Measurements from ENCODE around the gene ARVCF. TPM values are rescaled to one million over a fixed set of nuclear protein-coding genes. Genes with fewer than 3 reads are reported as not detected.

Gene ARVCF
- total and polyA plus RNA-seq, 9 of the 15 experiments (the other 6 are each of a cell fraction or from before 2014, with no cell fraction given) = 0.03 to 97.4 (median 15.6) TPM

DNA sequence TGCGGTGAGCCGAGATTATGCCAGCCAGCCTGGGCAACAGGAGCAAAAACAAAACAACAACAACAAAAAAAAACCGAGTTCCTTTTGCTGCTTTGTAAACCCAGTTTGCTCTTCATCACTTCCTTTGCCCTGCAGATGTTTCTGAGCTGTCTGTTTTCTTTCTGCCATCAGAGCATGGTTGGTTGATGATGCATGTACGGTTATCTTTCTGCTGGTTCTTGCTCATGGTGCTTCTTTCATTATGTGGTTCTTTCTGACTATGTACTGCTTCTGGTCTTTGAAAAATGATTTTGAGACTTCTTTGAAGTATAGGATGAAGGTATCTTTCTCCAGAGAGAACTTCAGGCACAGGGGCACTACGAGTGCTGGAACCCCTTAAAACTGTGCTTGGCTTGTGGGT lies 17.5 kb upstream of the ARVCF start:
- Histone ChIP-seq H3K27me3 (ENCODE audit: control insufficient read depth in 2 of 2, insufficient read depth in 2 of 2, low read length in 2 of 2) (no peaks in the 10 kb centered on the region), H3K9me3 (replicated peaks; ENCODE audit: control insufficient read depth, insufficient read depth, low read depth, low read length) (no peaks in the 10 kb centered on the region), H3K9ac (ENCODE audit: insufficient read depth in 1 of 2, low read depth in 2 of 2, low read length in 2 of 2) (no peak overlapping the region; a peak in 1 of 4 replicates), H2AFZ (ENCODE audit: low read depth, low read length) (no peak overlapping the region), H3K79me2 (ENCODE audit: control insufficient read depth, insufficient read depth, low read length) (peaks cover 58% of the 10 kb centered on the region), H4K20me1 (replicated peaks; ENCODE audit: control insufficient read depth, insufficient read depth, low read length) (peaks cover 72% of the 10 kb centered on the region), H3K4me3 (no peak overlapping the region), H3K4me1 (replicated peaks in 1 of 2; ENCODE audit: control insufficient read depth in 2 of 2, insufficient read depth in 2 of 2, low read length in 2 of 2) (peaks cover 11 to 63% of the 10 kb centered on the region in 2 experiments; a peak in 4 of 5 replicates), H3K9me1 (ENCODE audit: control insufficient read depth, insufficient read depth, low read length) (peaks cover 20% of the 10 kb centered on the region), H3K36me3 (ENCODE audit: control insufficient read depth, insufficient read depth, low read length) (peaks cover 72% of the 10 kb centered on the region), H3K4me2 (ENCODE audit: insufficient read depth, low read length) (no peak overlapping the region), H3K27ac (ENCODE audit: extremely low read depth, low read depth, low read length) (no peak overlapping the region)
- ATAC-seq = no peak
- ChIA-PET POLR2A (interaction anchor here (0.5 to 6.4 kb wide), 11 partner anchors 8 to 1691 kb away, joined by 3 to 54 read pairs (median 5); partner anchors contain the start of gene TANGO2), CTCF (ENCODE audit: low intra/inter-chr PET ratio) (no interaction called here)
- intact Hi-C loops (cut with micrococcal nuclease) = no loop called here
- in situ Hi-C loops (cut with MboI) = no loop called here
- no TSS peak for BruUV-seq (replicated peaks)
- 56% methylated on average over 5 of the region's 5 CpGs for WGBS (ENCODE audit: insufficient coverage, low coverage, missing lambda C conversion rate)
- DNase-seq (ENCODE audit: extremely low read depth in 1 of 4, low spot score in 3 of 4) = no peak
- FAIRE-seq = peak; percentile 46
- TF ChIP-seq TRIM28 (IDR thresholded peaks at IDR 0.05) (0 out of 2 replicates have a peak, but pooled peaks have one; percentile 41), NCOA4 (IDR thresholded peaks at IDR 0.05; ENCODE audit: partially characterized antibody) (no peak), TAF7 (tag; IDR thresholded peaks at IDR 0.05) (no peak), HIVEP1 (CRISPR knock-in tag; IDR thresholded peaks at IDR 0.05) (0 out of 2 replicates have a peak, but pooled peaks have one; percentile 71), XRCC4 (IDR thresholded peaks at IDR 0.05; ENCODE audit: extremely low read depth, insufficient read depth, insufficient read length) (no peak), ZNF347 (CRISPR knock-in tag; IDR thresholded peaks at IDR 0.05; ENCODE audit: low read depth) (no peak), SETDB1 (IDR thresholded peaks at IDR 0.05; ENCODE audit: low read length) (no peak), ZNF184 (CRISPR knock-in tag; IDR thresholded peaks at IDR 0.05) (no peak), HNRNPH1 (optimal IDR thresholded peaks at IDR 0.05; ENCODE audit: low read depth, low read length) (no peak), SNRNP70 (optimal IDR thresholded peaks at IDR 0.05; ENCODE audit: low read depth, low read length) (no peak), ZNF408 (CRISPR knock-in tag; IDR thresholded peaks at IDR 0.05; ENCODE audit: low read depth) (peak; percentile 76; the same call in 1 of the 2 replicates), E2F3 (CRISPR knock-in tag; IDR thresholded peaks at IDR 0.05) (no peak), KLF6 (CRISPR knock-in tag; IDR thresholded peaks at IDR 0.05; ENCODE audit: borderline replicate concordance) (no peak), ZNF707 (CRISPR knock-in tag; conservative IDR thresholded peaks at IDR 0.05) (no peak), CHD4 (IDR thresholded peaks at IDR 0.05; ENCODE audit: insufficient read depth, insufficient replicate concordance, low read depth, low read length, poor library complexity, severe bottlenecking) (no peak), PRMT5 (CRISPR knock-in tag; IDR thresholded peaks at IDR 0.05) (no peak), FIP1L1 (IDR thresholded peaks at IDR 0.05; ENCODE audit: low read depth, low read length, poor library complexity, severe bottlenecking) (no peak)
- TF ChIP-seq, protein P1, sequence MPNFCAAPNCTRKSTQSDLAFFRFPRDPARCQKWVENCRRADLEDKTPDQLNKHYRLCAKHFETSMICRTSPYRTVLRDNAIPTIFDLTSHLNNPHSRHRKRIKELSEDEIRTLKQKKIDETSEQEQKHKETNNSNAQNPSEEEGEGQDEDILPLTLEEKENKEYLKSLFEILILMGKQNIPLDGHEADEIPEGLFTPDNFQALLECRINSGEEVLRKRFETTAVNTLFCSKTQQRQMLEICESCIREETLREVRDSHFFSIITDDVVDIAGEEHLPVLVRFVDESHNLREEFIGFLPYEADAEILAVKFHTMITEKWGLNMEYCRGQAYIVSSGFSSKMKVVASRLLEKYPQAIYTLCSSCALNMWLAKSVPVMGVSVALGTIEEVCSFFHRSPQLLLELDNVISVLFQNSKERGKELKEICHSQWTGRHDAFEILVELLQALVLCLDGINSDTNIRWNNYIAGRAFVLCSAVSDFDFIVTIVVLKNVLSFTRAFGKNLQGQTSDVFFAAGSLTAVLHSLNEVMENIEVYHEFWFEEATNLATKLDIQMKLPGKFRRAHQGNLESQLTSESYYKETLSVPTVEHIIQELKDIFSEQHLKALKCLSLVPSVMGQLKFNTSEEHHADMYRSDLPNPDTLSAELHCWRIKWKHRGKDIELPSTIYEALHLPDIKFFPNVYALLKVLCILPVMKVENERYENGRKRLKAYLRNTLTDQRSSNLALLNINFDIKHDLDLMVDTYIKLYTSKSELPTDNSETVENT (CRISPR knock-in tag; IDR thresholded peaks at IDR 0.05) = 0 out of 2 replicates have a peak, but pooled peaks have one; percentile 48
- TF ChIP-seq, protein P2, sequence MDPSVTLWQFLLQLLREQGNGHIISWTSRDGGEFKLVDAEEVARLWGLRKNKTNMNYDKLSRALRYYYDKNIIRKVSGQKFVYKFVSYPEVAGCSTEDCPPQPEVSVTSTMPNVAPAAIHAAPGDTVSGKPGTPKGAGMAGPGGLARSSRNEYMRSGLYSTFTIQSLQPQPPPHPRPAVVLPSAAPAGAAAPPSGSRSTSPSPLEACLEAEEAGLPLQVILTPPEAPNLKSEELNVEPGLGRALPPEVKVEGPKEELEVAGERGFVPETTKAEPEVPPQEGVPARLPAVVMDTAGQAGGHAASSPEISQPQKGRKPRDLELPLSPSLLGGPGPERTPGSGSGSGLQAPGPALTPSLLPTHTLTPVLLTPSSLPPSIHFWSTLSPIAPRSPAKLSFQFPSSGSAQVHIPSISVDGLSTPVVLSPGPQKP (CRISPR knock-in tag; IDR thresholded peaks at IDR 0.05) = no peak
- TF ChIP-seq, protein P3, sequence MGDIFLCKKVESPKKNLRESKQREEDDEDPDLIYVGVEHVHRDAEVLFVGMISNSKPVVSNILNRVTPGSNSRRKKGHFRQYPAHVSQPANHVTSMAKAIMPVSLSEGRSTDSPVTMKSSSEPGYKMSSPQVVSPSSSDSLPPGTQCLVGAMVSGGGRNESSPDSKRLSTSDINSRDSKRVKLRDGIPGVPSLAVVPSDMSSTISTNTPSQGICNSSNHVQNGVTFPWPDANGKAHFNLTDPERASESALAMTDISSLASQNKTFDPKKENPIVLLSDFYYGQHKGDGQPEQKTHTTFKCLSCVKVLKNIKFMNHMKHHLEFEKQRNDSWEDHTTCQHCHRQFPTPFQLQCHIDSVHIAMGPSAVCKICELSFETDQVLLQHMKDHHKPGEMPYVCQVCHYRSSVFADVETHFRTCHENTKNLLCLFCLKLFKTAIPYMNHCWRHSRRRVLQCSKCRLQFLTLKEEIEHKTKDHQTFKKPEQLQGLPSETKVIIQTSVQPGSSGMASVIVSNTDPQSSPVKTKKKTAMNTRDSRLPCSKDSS (IDR thresholded peaks at IDR 0.05; ENCODE audit: low read depth, partially characterized antibody) = peak; percentile 28

Data from K562 (cell line).